A549 treated with Hydrocortisone at 1 μM for 4 hours (cell line): Measurements from ENCODE around the gene ZNRF3. TPM values are rescaled to one million over a fixed set of nuclear protein-coding genes. Genes with fewer than 3 reads are reported as not detected.

Experiments
- total RNA-seq: library from RNA; stranded (reverse); fragments of 200-300 nt; extraction: Qiagen RNA extraction; gene quantifications from 5 replicates; pipeline ENCODE4 v1.2.3, GENCODE V29; 2022

ZNRF3 gene
- 5.4 to 8.6 TPM (median 7.6 TPM) in 5 replicates for total RNA-seq

DNA sequence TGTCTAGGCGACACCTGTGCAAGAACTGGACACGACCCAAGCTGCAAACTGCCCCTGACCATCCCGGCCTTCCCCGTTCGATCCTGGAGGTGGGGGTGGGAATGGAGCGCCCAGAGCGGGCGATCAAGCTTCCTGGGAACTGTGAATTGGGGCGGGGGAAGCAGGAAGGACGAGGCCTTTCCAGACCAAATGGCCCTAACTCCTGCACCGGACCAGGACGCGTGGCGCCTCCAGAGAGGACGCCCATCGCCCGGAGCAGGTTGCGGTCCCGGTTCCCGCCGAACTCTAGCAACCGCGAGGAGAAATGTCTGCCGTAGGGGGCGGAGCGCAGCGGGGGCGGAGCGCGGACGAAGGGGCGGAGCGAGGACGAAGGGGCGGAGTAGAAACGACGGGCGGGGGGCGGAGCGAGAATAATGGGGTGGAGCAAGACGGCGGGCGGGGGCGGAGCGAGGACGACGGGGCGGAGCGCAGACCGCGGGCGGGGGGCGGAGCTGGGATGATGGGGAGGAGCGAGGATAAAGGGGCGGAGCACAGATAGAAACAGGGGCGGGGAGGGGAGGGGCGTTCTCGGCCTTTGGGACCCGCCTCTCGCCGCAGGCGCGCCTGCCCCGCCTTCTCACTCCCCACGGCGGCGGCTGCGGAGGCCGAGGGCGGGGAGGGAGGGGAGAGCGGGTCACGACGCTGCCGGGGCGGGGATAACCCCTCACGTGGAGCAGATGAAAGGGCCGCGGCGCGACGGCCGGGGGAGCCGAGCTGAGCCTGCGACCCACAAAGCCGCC lies at the start of gene ZNRF3:
Gene ZNRF3, plus strand, starts transcription at position 695 of the 779 bp plus-strand sequence. CDS start 195 bp downstream, outside the sequence.

DNA sequence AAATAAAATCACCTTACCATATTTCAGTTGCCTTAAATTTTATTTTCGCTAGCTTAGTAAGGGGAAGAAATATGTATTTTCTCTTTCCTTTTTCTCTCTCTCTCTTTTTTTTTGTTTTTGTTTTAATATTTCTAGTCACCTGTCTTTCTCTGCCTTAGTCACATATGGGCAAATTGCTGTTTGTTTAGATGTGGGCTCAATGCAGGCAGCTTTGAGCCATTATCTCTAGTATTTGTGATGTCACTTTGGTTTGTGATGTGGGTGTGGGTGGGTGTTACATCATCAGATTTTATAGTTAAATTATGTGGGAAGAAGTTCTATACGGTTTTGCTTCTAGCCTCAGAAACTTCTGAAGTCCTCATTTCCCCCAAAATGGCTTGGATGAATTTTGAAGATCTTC lies 178.4 kb downstream of the ZNRF3 start, which contains the start of gene C22orf31:
Gene C22orf31, minus strand, starts transcription at position 59 of the 400 bp plus-strand sequence. Its CDS starts 39 bp downstream, at position 20.

DNA sequence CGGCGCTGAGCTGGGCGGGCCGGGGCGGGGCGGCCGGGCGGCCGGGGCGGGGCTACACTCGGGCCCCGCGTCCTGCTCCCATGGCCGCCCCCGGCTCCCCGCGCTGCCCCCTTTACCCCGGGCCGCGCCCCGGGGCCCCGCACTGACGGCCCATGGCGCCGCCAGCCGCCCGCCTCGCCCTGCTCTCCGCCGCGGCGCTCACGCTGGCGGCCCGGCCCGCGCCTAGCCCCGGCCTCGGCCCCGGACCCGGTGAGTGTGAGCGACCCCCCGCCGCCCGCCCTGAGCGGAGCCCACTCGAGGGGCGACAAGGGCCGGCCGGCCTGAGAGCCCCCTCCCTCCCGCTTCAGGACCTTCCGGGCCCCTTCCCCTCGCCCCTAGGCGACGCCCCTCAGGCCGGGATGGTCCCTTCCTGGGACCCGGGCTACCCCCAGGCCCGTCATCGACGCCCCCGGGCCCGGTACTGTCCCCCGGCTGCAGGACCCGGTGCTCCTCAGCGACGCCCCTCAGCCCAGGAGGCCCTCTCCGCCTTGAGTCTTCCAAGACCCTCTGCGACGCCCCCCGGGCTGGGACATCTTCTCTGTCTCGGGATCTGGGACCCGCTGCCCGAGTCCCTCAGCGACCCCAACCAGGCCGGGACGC lies 189.7 kb downstream of the ZNRF3 start, which contains the start of gene KREMEN1:
Gene KREMEN1, plus strand, starts transcription at position 57 of the 639 bp plus-strand sequence. Its CDS starts 96 bp downstream, at position 153.

Other genes with a start within 250 kb of the ZNRF3 start
- 2.1 to 3.7 TPM (median 3.2 TPM) in 5 replicates for gene TTC28, start 203.7 kb upstream of the ZNRF3 start, total RNA-seq
- gene CHEK2, start 141.8 kb upstream of the ZNRF3 start, total RNA-seq, result 8.9 to 11.7 TPM (median 11.0 TPM) in 5 replicates
- 9.9 to 15.0 TPM (median 12.5 TPM) in 5 replicates for gene HSCB, start 141.5 kb upstream of the ZNRF3 start, total RNA-seq
- gene CCDC117, start 110.9 kb upstream of the ZNRF3 start, total RNA-seq, result 8.2 to 12.9 TPM (median 10.0 TPM) in 5 replicates
- 52.0 to 61.0 TPM (median 54.8 TPM) in 5 replicates for gene XBP1, start 83.0 kb upstream of the ZNRF3 start, total RNA-seq
- not detected in 5 replicates for gene C22orf31, start 178.3 kb downstream of the ZNRF3 start, total RNA-seq
- gene KREMEN1, start 189.5 kb downstream of the ZNRF3 start, total RNA-seq, result 2.6 to 5.3 TPM (median 4.4 TPM) in 5 replicates